GM12892 (cell line): ENCODE data around the gene GNG13.

Source experiments
- DNase-seq: peaks from one replicate; pipeline ENCODE4 v3.0.0; 2011; ENCODE audit not compliant: insufficient read length
- FAIRE-seq: peaks from 2 replicates; lab custom pipeline; 2011; peaks lifted over from hg19 to GRCh38; lab: Jason Lieb, UNC
- POLR2A ChIP-seq: IDR thresholded peaks from 2 replicates; pipeline ENCODE4 v1.6.1; 2011; ENCODE audit warnings: low read depth, low read length, control low read depth
- POLR2AphosphoS5 ChIP-seq: IDR thresholded peaks from 2 replicates; pipeline ENCODE4 v1.6.1; 2011; ENCODE audit warnings: low read depth, low read length, control low read depth
- TAF1 ChIP-seq: IDR thresholded peaks from 2 replicates; pipeline ENCODE4 v1.6.1; 2011; ENCODE audit warnings: low read depth, mild to moderate bottlenecking, control low read depth, low read length, borderline replicate concordance

Gene GNG13

GRCh38 chr16:768428-768827 is 32.1 kb downstream of the GNG13 start:
- no peak for DNase-seq
- TF ChIP-seq POLR2AphosphoS5 = no peak
- no peak for TF ChIP-seq TAF1
- TF ChIP-seq POLR2A = no peak
- FAIRE-seq = no peak

GRCh38 chr16:767743-768235 is 32.7 kb downstream of the GNG13 start:
- no peak for TF ChIP-seq POLR2A
- no peak for TF ChIP-seq TAF1
- no peak for TF ChIP-seq POLR2AphosphoS5
- FAIRE-seq (no peak), DNase-seq (no peak)

GRCh38 chr16:766820-767640 is 33.5 kb downstream of the GNG13 start:
- DNase-seq (no peak), FAIRE-seq (no peak)
- TF ChIP-seq POLR2AphosphoS5 (no peak), POLR2A (no peak), TAF1 (no peak)

GRCh38 chr16:766008-766819 is 34.3 kb downstream of the GNG13 start:
- DNase-seq = no peak
- no peak for FAIRE-seq
- no peak for TF ChIP-seq POLR2AphosphoS5
- TF ChIP-seq TAF1 = no peak
- no peak for TF ChIP-seq POLR2A

GRCh38 chr16:765488-765865 is 35.1 kb downstream of the GNG13 start:
- TF ChIP-seq POLR2A (no peak), POLR2AphosphoS5 (no peak), TAF1 (no peak)
- FAIRE-seq (no peak), DNase-seq (no peak)

GRCh38 chr16:764848-765487 is 35.6 kb downstream of the GNG13 start:
- no peak for DNase-seq
- FAIRE-seq = no peak
- no peak for TF ChIP-seq POLR2AphosphoS5
- no peak for TF ChIP-seq TAF1
- no peak for TF ChIP-seq POLR2A

GRCh38 chr16:764184-764750 is 36.3 kb downstream of the GNG13 start:
- FAIRE-seq = no peak
- no peak for TF ChIP-seq POLR2A
- TF ChIP-seq POLR2AphosphoS5 = no peak
- no peak for TF ChIP-seq TAF1

GRCh38 chr16:763369-764183 is 37.0 kb downstream of the GNG13 start:
- FAIRE-seq = no peak

More at GRCh38 chr16:764184-764750, 36.3 kb downstream of the GNG13 start:
- no peak for DNase-seq

GRCh38 chr16:762595-763268 is 37.8 kb downstream of the GNG13 start:
- DNase-seq (no peak), FAIRE-seq (no peak)
- no peak for TF ChIP-seq TAF1
- TF ChIP-seq POLR2A = no peak
- TF ChIP-seq POLR2AphosphoS5 = no peak

More at GRCh38 chr16:763369-764183, 37.0 kb downstream of the GNG13 start:
- DNase-seq = no peak
- TF ChIP-seq POLR2AphosphoS5 (no peak), POLR2A (no peak), TAF1 (no peak)
